Parathyroid adenoma (tissue), 2 donors: ENCODE data around the gene OR10A3.
"Not testable (repeated sequence)": the region's sequence is repeated elsewhere in the genome, so short reads cannot be mapped to it uniquely, and the experiment has no call there.

Experiments used
- H2AFZ ChIP-seq: fragments of 300-600 bp; sonication (generic); one replicate; pipeline ENCODE4 v1.7.0; 2017; ENCODE audit warnings: antibody characterized with exemption, mild to moderate bottlenecking
- H3K27ac ChIP-seq: fragments of 300-600 bp; sonication (generic); one replicate; pipeline ENCODE4 v1.7.0; 2017
- H3K27me3 ChIP-seq: fragments of 300-600 bp; sonication (generic); one replicate; pipeline ENCODE4 v1.7.0; 2017; ENCODE audit warnings: low read length; ENCODE audit not compliant: control insufficient read depth, insufficient read depth
- H3K36me3 ChIP-seq: fragments of 300-600 bp; sonication (generic); one replicate; pipeline ENCODE4 v1.7.0; 2017; ENCODE audit warnings: low read length; ENCODE audit not compliant: control insufficient read depth, insufficient read depth
- H3K4me1 ChIP-seq: fragments of 300-600 bp; sonication (generic); one replicate; pipeline ENCODE4 v1.7.0; 2017; ENCODE audit warnings: control low read depth
- H3K4me2 ChIP-seq: fragments of 300-600 bp; sonication (generic); one replicate; pipeline ENCODE4 v1.7.0; 2017; ENCODE audit warnings: low read length
- H3K4me3 ChIP-seq: fragments of 300-600 bp; sonication (generic); one replicate; pipeline ENCODE4 v1.7.0; 2017; ENCODE audit warnings: low read depth, low read length
- H3K79me2 ChIP-seq: fragments of 300-600 bp; sonication (generic); one replicate; pipeline ENCODE4 v1.7.0; 2017; ENCODE audit warnings: control low read depth
- H3K9ac ChIP-seq: fragments of 300-600 bp; sonication (generic); one replicate; pipeline ENCODE4 v1.7.0; 2017; ENCODE audit warnings: mild to moderate bottlenecking
- H3K9me3 ChIP-seq: fragments of 300-600 bp; sonication (generic); one replicate; pipeline ENCODE4 v1.7.0; 2017; ENCODE audit warnings: low read length; ENCODE audit not compliant: control insufficient read depth
- CTCF ChIP-seq: fragments of 300-600 bp; sonication (generic); IDR thresholded peaks from one replicate; pipeline ENCODE4 v1.7.0; 2017; ENCODE audit warnings: antibody characterized with exemption, mild to moderate bottlenecking
- donor health status: primary hyperparathyroidism.

Gene OR10A3

GRCh38 chr11:7941608-7942007, at the start of gene OR10A3:
Gene OR10A3, minus strand, starts transcription at chr11:7941708. Its CDS starts 2,188 bp downstream, at chr11:7939520.
- Histone ChIP-seq H3K79me2 (no peaks in the 10 kb centered on the region), H3K27me3 (no peaks in the 10 kb centered on the region), H3K4me3 (no peak within 1 kb of the TSS), H3K4me1 (no peaks in the 10 kb centered on the region), H3K27ac (no peak within 1 kb of the TSS), H3K9ac (no peak within 1 kb of the TSS), H3K9me3 (no peaks in the 10 kb centered on the region), H3K4me2 (no peak within 1 kb of the TSS), H3K36me3 (no peaks in the 10 kb centered on the region), H2AFZ (no peak within 1 kb of the TSS)
- TF ChIP-seq CTCF: no peak

GRCh38 chr11:7987560-7987883, 46.0 kb upstream of the OR10A3 start:
- H2AFZ ChIP-seq: peak overlapping the region; percentile 75
- not testable (repeated sequence) for H3K27me3 ChIP-seq, H3K79me2 ChIP-seq, H3K36me3 ChIP-seq, H3K9ac ChIP-seq, H3K4me1 ChIP-seq, H3K9me3 ChIP-seq
- peak overlapping the region; percentile 73 for H3K4me3 ChIP-seq
- H3K4me2 ChIP-seq: peak overlapping the region; percentile 70
- H3K27ac ChIP-seq: peak overlapping the region; percentile 29

GRCh38 chr11:7986768-7987559, 45.5 kb upstream of the OR10A3 start, which contains the start of gene EIF3F:
Gene EIF3F, plus strand, starts transcription at chr11:7987337. Its CDS starts 16 bp downstream, at chr11:7987353.
- Histone ChIP-seq H2AFZ (peak within 1 kb of the TSS; percentile 93), H3K36me3 (no peaks in the 10 kb centered on the region), H3K4me2 (peak within 1 kb of the TSS; percentile 75), H3K4me1 (peaks cover 8% of the 10 kb centered on the region), H3K4me3 (peak within 1 kb of the TSS; percentile 73), H3K27ac (peak within 1 kb of the TSS; percentile 29), H3K9ac (no peak within 1 kb of the TSS), H3K9me3 (no peaks in the 10 kb centered on the region), H3K79me2 (peaks cover 9% of the 10 kb centered on the region), H3K27me3 (no peaks in the 10 kb centered on the region)
- peak; percentile 80 for TF ChIP-seq CTCF

GRCh38 chr11:7983832-7984590, 42.5 kb upstream of the OR10A3 start:
- Histone ChIP-seq H3K4me1 (peaks cover 7% of the 10 kb centered on the region), H3K27me3 (no peaks in the 10 kb centered on the region), H3K79me2 (peaks cover 9% of the 10 kb centered on the region), H3K4me2 (no peak overlapping the region), H3K4me3 (no peak overlapping the region), H3K9me3 (no peaks in the 10 kb centered on the region), H3K36me3 (no peaks in the 10 kb centered on the region), H3K27ac (no peak overlapping the region), H2AFZ (no peak overlapping the region), H3K9ac (no peak overlapping the region)
- no peak for TF ChIP-seq CTCF

- Histone ChIP-seq H3K79me2 (peaks cover 5% of the 10 kb centered on the region), H3K27me3 (no peaks in the 10 kb centered on the region), H3K4me2 (no peak overlapping the region), H3K9ac (no peak overlapping the region), H3K4me3 (no peak overlapping the region), H3K9me3 (no peaks in the 10 kb centered on the region), H2AFZ (no peak overlapping the region), H3K27ac (no peak overlapping the region), H3K36me3 (no peaks in the 10 kb centered on the region), H3K4me1 (no peaks in the 10 kb centered on the region)
- TF ChIP-seq CTCF: no peak
Observed at GRCh38 chr11:7982582-7983119, 41.1 kb upstream of the OR10A3 start.
